ENCODE results near the gene PLA2G4C. TPM values are rescaled to one million over a fixed set of nuclear protein-coding genes. Genes with fewer than 3 reads are reported as not detected.

Gene PLA2G4C
- total and polyA plus RNA-seq, 2 of the 8 experiments (the other 6 are each of a cell fraction or from before 2014, with no cell fraction given) = 14.9 to 20.5 TPM

DNA sequence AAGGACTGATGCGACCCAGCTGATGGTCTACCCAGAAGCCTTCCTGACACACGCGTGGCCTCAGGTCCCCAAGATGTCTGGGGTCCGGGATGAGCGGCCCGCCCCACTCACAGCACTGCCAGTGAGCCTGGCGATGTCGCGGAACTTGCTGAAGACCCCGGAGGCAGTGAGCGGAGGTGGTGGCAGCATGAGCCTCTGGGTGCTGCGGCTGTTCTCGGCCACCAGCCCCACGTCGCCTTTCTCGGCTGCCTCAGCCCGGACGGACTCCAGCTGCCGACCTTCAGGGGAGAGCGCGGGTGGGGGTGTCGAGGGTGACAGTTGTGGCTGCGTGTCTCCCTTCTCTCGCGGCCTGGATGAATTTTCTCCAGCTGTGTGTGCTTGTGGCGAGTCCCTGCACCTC, 26.8 kb upstream of the PLA2G4C start (continued):
- TF ChIP-seq, protein P1, sequence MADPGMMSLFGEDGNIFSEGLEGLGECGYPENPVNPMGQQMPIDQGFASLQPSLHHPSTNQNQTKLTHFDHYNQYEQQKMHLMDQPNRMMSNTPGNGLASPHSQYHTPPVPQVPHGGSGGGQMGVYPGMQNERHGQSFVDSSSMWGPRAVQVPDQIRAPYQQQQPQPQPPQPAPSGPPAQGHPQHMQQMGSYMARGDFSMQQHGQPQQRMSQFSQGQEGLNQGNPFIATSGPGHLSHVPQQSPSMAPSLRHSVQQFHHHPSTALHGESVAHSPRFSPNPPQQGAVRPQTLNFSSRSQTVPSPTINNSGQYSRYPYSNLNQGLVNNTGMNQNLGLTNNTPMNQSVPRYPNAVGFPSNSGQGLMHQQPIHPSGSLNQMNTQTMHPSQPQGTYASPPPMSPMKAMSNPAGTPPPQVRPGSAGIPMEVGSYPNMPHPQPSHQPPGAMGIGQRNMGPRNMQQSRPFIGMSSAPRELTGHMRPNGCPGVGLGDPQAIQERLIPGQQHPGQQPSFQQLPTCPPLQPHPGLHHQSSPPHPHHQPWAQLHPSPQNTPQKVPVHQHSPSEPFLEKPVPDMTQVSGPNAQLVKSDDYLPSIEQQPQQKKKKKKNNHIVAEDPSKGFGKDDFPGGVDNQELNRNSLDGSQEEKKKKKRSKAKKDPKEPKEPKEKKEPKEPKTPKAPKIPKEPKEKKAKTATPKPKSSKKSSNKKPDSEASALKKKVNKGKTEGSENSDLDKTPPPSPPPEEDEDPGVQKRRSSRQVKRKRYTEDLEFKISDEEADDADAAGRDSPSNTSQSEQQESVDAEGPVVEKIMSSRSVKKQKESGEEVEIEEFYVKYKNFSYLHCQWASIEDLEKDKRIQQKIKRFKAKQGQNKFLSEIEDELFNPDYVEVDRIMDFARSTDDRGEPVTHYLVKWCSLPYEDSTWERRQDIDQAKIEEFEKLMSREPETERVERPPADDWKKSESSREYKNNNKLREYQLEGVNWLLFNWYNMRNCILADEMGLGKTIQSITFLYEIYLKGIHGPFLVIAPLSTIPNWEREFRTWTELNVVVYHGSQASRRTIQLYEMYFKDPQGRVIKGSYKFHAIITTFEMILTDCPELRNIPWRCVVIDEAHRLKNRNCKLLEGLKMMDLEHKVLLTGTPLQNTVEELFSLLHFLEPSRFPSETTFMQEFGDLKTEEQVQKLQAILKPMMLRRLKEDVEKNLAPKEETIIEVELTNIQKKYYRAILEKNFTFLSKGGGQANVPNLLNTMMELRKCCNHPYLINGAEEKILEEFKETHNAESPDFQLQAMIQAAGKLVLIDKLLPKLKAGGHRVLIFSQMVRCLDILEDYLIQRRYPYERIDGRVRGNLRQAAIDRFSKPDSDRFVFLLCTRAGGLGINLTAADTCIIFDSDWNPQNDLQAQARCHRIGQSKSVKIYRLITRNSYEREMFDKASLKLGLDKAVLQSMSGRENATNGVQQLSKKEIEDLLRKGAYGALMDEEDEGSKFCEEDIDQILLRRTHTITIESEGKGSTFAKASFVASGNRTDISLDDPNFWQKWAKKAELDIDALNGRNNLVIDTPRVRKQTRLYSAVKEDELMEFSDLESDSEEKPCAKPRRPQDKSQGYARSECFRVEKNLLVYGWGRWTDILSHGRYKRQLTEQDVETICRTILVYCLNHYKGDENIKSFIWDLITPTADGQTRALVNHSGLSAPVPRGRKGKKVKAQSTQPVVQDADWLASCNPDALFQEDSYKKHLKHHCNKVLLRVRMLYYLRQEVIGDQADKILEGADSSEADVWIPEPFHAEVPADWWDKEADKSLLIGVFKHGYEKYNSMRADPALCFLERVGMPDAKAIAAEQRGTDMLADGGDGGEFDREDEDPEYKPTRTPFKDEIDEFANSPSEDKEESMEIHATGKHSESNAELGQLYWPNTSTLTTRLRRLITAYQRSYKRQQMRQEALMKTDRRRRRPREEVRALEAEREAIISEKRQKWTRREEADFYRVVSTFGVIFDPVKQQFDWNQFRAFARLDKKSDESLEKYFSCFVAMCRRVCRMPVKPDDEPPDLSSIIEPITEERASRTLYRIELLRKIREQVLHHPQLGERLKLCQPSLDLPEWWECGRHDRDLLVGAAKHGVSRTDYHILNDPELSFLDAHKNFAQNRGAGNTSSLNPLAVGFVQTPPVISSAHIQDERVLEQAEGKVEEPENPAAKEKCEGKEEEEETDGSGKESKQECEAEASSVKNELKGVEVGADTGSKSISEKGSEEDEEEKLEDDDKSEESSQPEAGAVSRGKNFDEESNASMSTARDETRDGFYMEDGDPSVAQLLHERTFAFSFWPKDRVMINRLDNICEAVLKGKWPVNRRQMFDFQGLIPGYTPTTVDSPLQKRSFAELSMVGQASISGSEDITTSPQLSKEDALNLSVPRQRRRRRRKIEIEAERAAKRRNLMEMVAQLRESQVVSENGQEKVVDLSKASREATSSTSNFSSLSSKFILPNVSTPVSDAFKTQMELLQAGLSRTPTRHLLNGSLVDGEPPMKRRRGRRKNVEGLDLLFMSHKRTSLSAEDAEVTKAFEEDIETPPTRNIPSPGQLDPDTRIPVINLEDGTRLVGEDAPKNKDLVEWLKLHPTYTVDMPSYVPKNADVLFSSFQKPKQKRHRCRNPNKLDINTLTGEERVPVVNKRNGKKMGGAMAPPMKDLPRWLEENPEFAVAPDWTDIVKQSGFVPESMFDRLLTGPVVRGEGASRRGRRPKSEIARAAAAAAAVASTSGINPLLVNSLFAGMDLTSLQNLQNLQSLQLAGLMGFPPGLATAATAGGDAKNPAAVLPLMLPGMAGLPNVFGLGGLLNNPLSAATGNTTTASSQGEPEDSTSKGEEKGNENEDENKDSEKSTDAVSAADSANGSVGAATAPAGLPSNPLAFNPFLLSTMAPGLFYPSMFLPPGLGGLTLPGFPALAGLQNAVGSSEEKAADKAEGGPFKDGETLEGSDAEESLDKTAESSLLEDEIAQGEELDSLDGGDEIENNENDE (IDR thresholded peaks at IDR 0.05; ENCODE audit: insufficient replicate concordance, low read length) = no peak
- TF ChIP-seq RFX5 (IDR thresholded peaks at IDR 0.05; ENCODE audit: borderline replicate concordance, low read depth, low read length) (no peak), POLR2AphosphoS5 (IDR thresholded peaks at IDR 0.05; ENCODE audit: low read depth, low read length) (no peak), FOSL1 (IDR thresholded peaks at IDR 0.05; ENCODE audit: insufficient read depth, low read depth, low read length) (no peak), BCL11A (IDR thresholded peaks at IDR 0.05; ENCODE audit: low read depth in 2 of 2, low read length in 2 of 2) (no peak), SP1 (IDR thresholded peaks at IDR 0.05; ENCODE audit: low read depth, low read length) (no peak), RBBP5 (IDR thresholded peaks at IDR 0.05; ENCODE audit: borderline replicate concordance, low read depth, low read length) (no peak), CHD1 (IDR thresholded peaks at IDR 0.05; ENCODE audit: low read depth, low read length) (no peak), RAD21 (IDR thresholded peaks at IDR 0.05 in 1 of 2, conservative IDR thresholded peaks at IDR 0.05 in 1 of 2; ENCODE audit: low read depth in 2 of 2, low read length in 2 of 2) (no peak), CEBPB (IDR thresholded peaks at IDR 0.05; ENCODE audit: low read depth, low read length) (no peak), POLR2A (IDR thresholded peaks at IDR 0.05; ENCODE audit: control extremely low read depth in 1 of 2, low read depth in 2 of 2, low read length in 2 of 2) (no peak), HDAC6 (IDR thresholded peaks at IDR 0.05; ENCODE audit: low read depth, low read length) (no peak), KDM5A (IDR thresholded peaks at IDR 0.05; ENCODE audit: low read length) (no peak)
